IMR-90 (cell line): ENCODE measurements around the gene FOXP1. TPM values are rescaled to one million over a fixed set of nuclear protein-coding genes. Genes with fewer than 3 reads are reported as not detected.

Experiments
- ATAC-seq: fragments of 200-7000 bp; cut with Tn5 transposase; 2 replicates; pipeline ENCODE4 v1.9.1; 2020; ENCODE audit warnings: low read depth, mild to moderate bottlenecking, moderate library complexity
- BruUV-seq: library from RNA; stranded (reverse); fragments of 400-500 nt; replicated peaks from 2 replicates; lab custom pipeline; 2021; lab: Mats Ljungman, UMichigan
- CTCF ChIA-PET: fragments of 300-600 bp; formaldehyde crosslinking; extraction: SDS; loops from one replicate; lab custom pipeline; 2021; ENCODE audit warnings: antibody characterized with exemption; lab: Yijun Ruan, JAX
- POLR2A ChIA-PET: fragments of 300-600 bp; sonication (Branson Sonifier 250); formaldehyde crosslinking; loops from one replicate; lab custom pipeline; 2022; ENCODE audit warnings: antibody characterized with exemption; ENCODE audit not compliant: unreplicated experiment; lab: Charles Lee
- DNase-seq: peaks from one replicate; pipeline ENCODE4 v3.0.0; 2013
- H2AFZ ChIP-seq: replicated peaks from 2 replicates; pipeline ENCODE3; 2013; ENCODE audit warnings: low read length, mild to moderate bottlenecking; ENCODE audit not compliant: poor library complexity
- H2AK5ac ChIP-seq: 2 replicates; pipeline ENCODE4 v1.6.1; 2013; ENCODE audit warnings: low read depth, low read length, inconsistent platforms
- H2AK9ac ChIP-seq: replicated peaks from 2 replicates; pipeline ENCODE3; 2013; ENCODE audit warnings: mild to moderate bottlenecking, low read depth, low read length, moderate library complexity; ENCODE audit not compliant: poor library complexity
- H2BK120ac ChIP-seq: 2 replicates; pipeline ENCODE4 v1.6.1; 2013; ENCODE audit warnings: low read depth, low read length, inconsistent platforms
- H2BK15ac ChIP-seq: 3 replicates; pipeline ENCODE4 v1.6.1; 2013; ENCODE audit warnings: low read depth, low read length, inconsistent platforms
- H2BK20ac ChIP-seq: 2 replicates; pipeline ENCODE4 v1.6.1; 2013; ENCODE audit warnings: low read depth, mild to moderate bottlenecking, inconsistent platforms, low read length, moderate library complexity
- H2BK5ac ChIP-seq: 2 replicates; pipeline ENCODE4 v1.6.1; 2013; ENCODE audit warnings: mild to moderate bottlenecking, low read depth, low read length, inconsistent platforms; ENCODE audit not compliant: poor library complexity, severe bottlenecking
- H3K14ac ChIP-seq: replicated peaks from 2 replicates; pipeline ENCODE4 v1.6.1; 2013; ENCODE audit warnings: low read depth, low read length, inconsistent platforms
- H3K18ac ChIP-seq: 2 replicates; pipeline ENCODE4 v1.6.1; 2013; ENCODE audit warnings: low read depth, low read length, control low read depth
- H3K23ac ChIP-seq: 2 replicates; pipeline ENCODE4 v1.6.1; 2013; ENCODE audit warnings: low read depth, low read length, inconsistent platforms
- H3K27ac ChIP-seq: 2 replicates; pipeline ENCODE4 v1.5.1; 2013; ENCODE audit warnings: mild to moderate bottlenecking, control low read depth, low read length; ENCODE audit not compliant: insufficient read depth
- H3K27me3 ChIP-seq: 2 replicates; pipeline ENCODE4 v1.6.1; 2013; ENCODE audit warnings: low read length; ENCODE audit not compliant: control insufficient read depth, insufficient read depth
- H3K36me3 ChIP-seq: 2 replicates; pipeline ENCODE4 v1.6.1; 2013; ENCODE audit warnings: low read length, mixed read lengths; ENCODE audit not compliant: control insufficient read depth, insufficient read depth
- H3K4ac ChIP-seq: 2 replicates; pipeline ENCODE4 v1.6.1; 2013; ENCODE audit warnings: low read depth, low read length, inconsistent platforms
- H3K4me1 ChIP-seq: 2 replicates; pipeline ENCODE4 v1.6.1; 2013; ENCODE audit warnings: low read length, mixed read lengths; ENCODE audit not compliant: control insufficient read depth, insufficient read depth
- H3K4me2 ChIP-seq: 2 replicates; pipeline ENCODE4 v1.6.1; 2013; ENCODE audit warnings: low read depth, mild to moderate bottlenecking, control low read depth, low read length, moderate library complexity
- H3K4me3 ChIP-seq: 2 replicates; pipeline ENCODE4 v1.5.1; 2013; ENCODE audit warnings: low read depth, mild to moderate bottlenecking, control low read depth, low read length, moderate library complexity; ENCODE audit not compliant: insufficient read depth
- H3K56ac ChIP-seq: 2 replicates; pipeline ENCODE4 v1.6.1; 2013; ENCODE audit warnings: low read length, inconsistent platforms; ENCODE audit not compliant: insufficient read depth; ENCODE audit errors: extremely low read depth
- H3K79me1 ChIP-seq, 2 experiments: 2 replicates each; pipeline ENCODE4 v1.6.1; 2013; ENCODE audit warnings: low read length in 2 of 2, inconsistent platforms in 1 of 2, low read depth in 1 of 2
- H3K9ac ChIP-seq: 2 replicates; pipeline ENCODE4 v1.6.1; 2013; ENCODE audit warnings: low read depth, low read length, control low read depth
- H3K9me1 ChIP-seq: 2 replicates; pipeline ENCODE4 v1.6.1; 2013; ENCODE audit warnings: low read length, inconsistent platforms; ENCODE audit not compliant: insufficient read depth
- H3K9me3 ChIP-seq: 2 replicates; pipeline ENCODE4 v1.6.1; 2013; ENCODE audit warnings: low read length; ENCODE audit not compliant: control insufficient read depth, insufficient read depth
- H4K20me1 ChIP-seq: 2 replicates; pipeline ENCODE4 v1.6.1; 2013; ENCODE audit warnings: low read length, inconsistent platforms; ENCODE audit not compliant: insufficient read depth
- H4K5ac ChIP-seq: 2 replicates; pipeline ENCODE4 v1.6.1; 2013; ENCODE audit warnings: mild to moderate bottlenecking, low read depth, low read length, control low read depth
- H4K8ac ChIP-seq, 2 experiments: 2 replicates each; pipeline ENCODE4 v1.6.1; 2013; ENCODE audit warnings: low read depth in 2 of 2, low read length in 2 of 2, control low read depth in 1 of 2, inconsistent platforms in 1 of 2
- H4K91ac ChIP-seq: 2 replicates; pipeline ENCODE4 v1.6.1; 2013; ENCODE audit warnings: low read depth, low read length, inconsistent platforms; ENCODE audit not compliant: insufficient read depth
- BHLHE40 ChIP-seq: fragments of 150-350 bp; IDR thresholded peaks from 2 replicates; pipeline ENCODE4 v1.6.1; 2016; ENCODE audit warnings: mild to moderate bottlenecking, low read depth, low read length
- WGBS, 2 experiments: methylation state at CpG; one replicate each; pipeline versions ENCODE4 v1.1.5 to v1.1.7; 2013; ENCODE audit warnings: missing lambda C conversion rate in 2 of 2; ENCODE audit not compliant: insufficient read length in 1 of 2; ENCODE audit errors: extremely low coverage in 2 of 2; 5-methylcytosine and 5-hydroxymethylcytosine counted together
- dilution Hi-C: fragments of 300-500 bp; cut with HindIII; formaldehyde crosslinking; loops from one replicate; pipeline ENCODE4 v1.14.3; 2018; ENCODE audit warnings: low sequenced_read_pairs; ENCODE audit not compliant: unreplicated experiment
- in situ Hi-C: fragments of 300-500 bp; cut with MboI; formaldehyde crosslinking; loops from 3 replicates; pipeline ENCODE4 v1.14.3; 2019; ENCODE audit warnings: low sequenced_read_pairs, inconsistent platforms, mixed read lengths
- intact Hi-C: fragments of 100-400 bp; cut with micrococcal nuclease; formaldehyde crosslinking; loops from 2 replicates; pipeline ENCODE4 v1.10.0; 2022
- polyA plus RNA-seq, 3 experiments: library from polyadenylated mRNA; depleted of rRNA; stranded (reverse); fragments of >200 nt; gene quantifications; 2 replicates each; pipeline ENCODE4 v1.2.3, GENCODE V29; 2012; ENCODE audit warnings: low replicate concordance in 1 of 3
- total RNA-seq: library from RNA; depleted of rRNA; stranded (reverse); fragments of >200 nt; gene quantifications from 2 replicates; pipeline ENCODE4 v1.2.3, GENCODE V29; 2012

FOXP1 gene
- total and polyA plus RNA-seq, 2 of the 4 experiments (the other 2 are of a cell fraction) = 37.0 to 132 TPM

GRCh38 chr3:71432044-71432975, 151.2 kb downstream of the FOXP1 start:
- ATAC-seq = no peak
- H3K9me3 ChIP-seq = no peaks in the 10 kb centered on the region
- peaks cover 7% of the 10 kb centered on the region for H3K9me1 ChIP-seq
- no peak overlapping the region for H3K9ac ChIP-seq
- no TSS peak for BruUV-seq
- no peak overlapping the region for H3K56ac ChIP-seq
- no peak for TF ChIP-seq BHLHE40
- no peak overlapping the region for H3K14ac ChIP-seq
- no peak overlapping the region for H2BK20ac ChIP-seq
- no peak overlapping the region for H4K5ac ChIP-seq
- no peak overlapping the region for H3K23ac ChIP-seq
- no peaks in the 10 kb centered on the region; the same call in 1 of the 2 replicates for H4K20me1 ChIP-seq
- no peak overlapping the region for H2AK5ac ChIP-seq
- no peak overlapping the region for H2AK9ac ChIP-seq
- no peak overlapping the region for H4K91ac ChIP-seq
- H3K4me2 ChIP-seq = no peak overlapping the region
- no peaks in the 10 kb centered on the region for H3K36me3 ChIP-seq
- intact Hi-C loops = no loop called here
- H2BK5ac ChIP-seq = no peak overlapping the region
- no peak overlapping the region for H2BK120ac ChIP-seq
- in situ Hi-C loops = no loop called here
- dilution Hi-C loops = no loop called here
- no peak overlapping the region for H3K4ac ChIP-seq
- H4K8ac ChIP-seq = no peak overlapping the region
- H2AFZ ChIP-seq = no peak overlapping the region
- H3K4me1 ChIP-seq = peaks cover 2% of the 10 kb centered on the region; the same call in 1 of the 2 replicates
- no peak overlapping the region for H3K27ac ChIP-seq
- no peak overlapping the region for H2BK15ac ChIP-seq
- 91% methylated on average over 10 of the region's 17 CpGs; no CpG with 5 or more reads in 1 of the 2 experiments for WGBS, 2 experiments
- H3K18ac ChIP-seq = no peak overlapping the region
- H3K4me3 ChIP-seq = no peak overlapping the region
- ChIA-PET POLR2A (no interaction called here), CTCF (no interaction called here)
- H3K27me3 ChIP-seq = no peaks in the 10 kb centered on the region
- no peak for DNase-seq
- peaks cover 8 to 35% of the 10 kb centered on the region in 2 experiments; a peak in 3 of 4 replicates for H3K79me1 ChIP-seq
